Stimulated activated CD8-positive, alpha-beta memory T cell treated with anti-CD3 and anti-CD28 coated beads, Interleukin-12 subunit alpha, Interleukin-12 subunit beta, amount 100 ng/mL, for 1 hour (primary cell): ENCODE results near the gene MSRB3.
"Not testable (repeated sequence)": the region's sequence is repeated elsewhere in the genome, so short reads cannot be mapped to it uniquely, and the experiment has no call there.

Source experiments
- DNase-seq: peaks from one replicate; pipeline ENCODE4 v3.0.0-alpha.2; 2020; ENCODE audit warnings: low read depth

Gene MSRB3

GRCh38 chr12:65457341-65457740 is 178.9 kb downstream of the MSRB3 start:
- DNase-seq = not testable (repeated sequence)

- no peak for DNase-seq
These were observed 180.2 kb downstream of the MSRB3 start for GRCh38 chr12:65458718-65459117.

GRCh38 chr12:65459545-65459944 is 181.1 kb downstream of the MSRB3 start:
- DNase-seq = no peak

- DNase-seq = no peak
These were observed 181.6 kb downstream of the MSRB3 start for GRCh38 chr12:65460063-65460462.

- DNase-seq = no peak
These were observed 182.5 kb downstream of the MSRB3 start for GRCh38 chr12:65461017-65461416.

- DNase-seq = no peak
These were observed 184.0 kb downstream of the MSRB3 start for GRCh38 chr12:65462484-65462883.

- no peak for DNase-seq
These were observed 184.6 kb downstream of the MSRB3 start for GRCh38 chr12:65463082-65463481.

GRCh38 chr12:65463611-65464010 is 185.1 kb downstream of the MSRB3 start:
- no peak for DNase-seq

- DNase-seq = no peak
These were observed 186.4 kb downstream of the MSRB3 start for GRCh38 chr12:65464930-65465329.

GRCh38 chr12:65465766-65466547 is 187.5 kb downstream of the MSRB3 start:
- no peak for DNase-seq

GRCh38 chr12:65466911-65467310 is 188.4 kb downstream of the MSRB3 start:
- no peak for DNase-seq

- DNase-seq = no peak
These were observed 191.8 kb downstream of the MSRB3 start for GRCh38 chr12:65470256-65470655.

- no peak for DNase-seq
These were observed 193.6 kb downstream of the MSRB3 start for GRCh38 chr12:65472079-65472478.

- DNase-seq = no peak
These were observed 196.3 kb downstream of the MSRB3 start for GRCh38 chr12:65474831-65475230.

- no peak for DNase-seq
These were observed 199.2 kb downstream of the MSRB3 start for GRCh38 chr12:65477721-65478120.

- not testable (repeated sequence) for DNase-seq
These were observed 205.5 kb downstream of the MSRB3 start for GRCh38 chr12:65483891-65484516.

- no peak for DNase-seq
These were observed 209.7 kb downstream of the MSRB3 start for GRCh38 chr12:65488197-65488596.

GRCh38 chr12:65490250-65490649 is 211.8 kb downstream of the MSRB3 start:
- no peak for DNase-seq

- no peak for DNase-seq
These were observed 214.8 kb downstream of the MSRB3 start for GRCh38 chr12:65492998-65493912.

GRCh38 chr12:65493913-65494245 is 215.4 kb downstream of the MSRB3 start:
- DNase-seq = no peak

- DNase-seq = no peak
These were observed 216.1 kb downstream of the MSRB3 start for GRCh38 chr12:65494537-65494936.

GRCh38 chr12:65495233-65495632 is 216.8 kb downstream of the MSRB3 start:
- DNase-seq = no peak

- DNase-seq = no peak
These were observed 218.1 kb downstream of the MSRB3 start for GRCh38 chr12:65496617-65497016.
